AG04450 (cell line): ENCODE results near the gene CCM2. TPM values are rescaled to one million over a fixed set of nuclear protein-coding genes. Genes with fewer than 3 reads are reported as not detected.

ENCODE experiments used
- CTCF ChIA-PET: fragments of 300-600, 350-600 bp; formaldehyde crosslinking; extraction: SDS; loops from one replicate; lab custom pipeline; 2022; ENCODE audit warnings: antibody characterized with exemption, inconsistent platforms; lab: Charles Lee
- POLR2A ChIA-PET: fragments of 350-600 bp; formaldehyde crosslinking; extraction: SDS; loops from one replicate; lab custom pipeline; 2021; ENCODE audit warnings: antibody characterized with exemption, inconsistent platforms; lab: Yijun Ruan, JAX
- DNase-seq: peaks from one replicate; pipeline ENCODE4 v3.0.0-alpha.2; 2011; ENCODE audit warnings: low read depth, low spot score
- H3K27ac ChIP-seq: one replicate; pipeline ENCODE4 v1.5.1; 2012; ENCODE audit warnings: low read depth, low read length, control low read depth
- H3K27me3 ChIP-seq: one replicate; pipeline ENCODE4 v1.6.0; 2012; ENCODE audit warnings: low read length; ENCODE audit not compliant: control insufficient read depth, insufficient read depth
- H3K4me3 ChIP-seq: 2 replicates; pipeline ENCODE4 v1.5.1; 2011; ENCODE audit warnings: mild to moderate bottlenecking, low read depth, low read length, control low read depth
- H3K9me3 ChIP-seq: 2 replicates; pipeline ENCODE4 v1.5.1; 2012; ENCODE audit warnings: low read length; ENCODE audit not compliant: control insufficient read depth, insufficient read depth
- polyA plus RNA-seq: library from polyadenylated mRNA; depleted of rRNA; stranded (reverse); fragments of >200 nt; gene quantifications from 2 replicates; pipeline ENCODE4 v1.2.3, GENCODE V29; 2011
- TF ChIP-seq, protein P1 (sequence below): IDR thresholded peaks from 2 replicates; pipeline ENCODE4 v1.5.1; 2011; ENCODE audit warnings: low read depth, low read length, control low read depth, inconsistent platforms

CCM2 gene
- polyA plus RNA-seq, 1 experiment: 24.7 TPM

DNA sequence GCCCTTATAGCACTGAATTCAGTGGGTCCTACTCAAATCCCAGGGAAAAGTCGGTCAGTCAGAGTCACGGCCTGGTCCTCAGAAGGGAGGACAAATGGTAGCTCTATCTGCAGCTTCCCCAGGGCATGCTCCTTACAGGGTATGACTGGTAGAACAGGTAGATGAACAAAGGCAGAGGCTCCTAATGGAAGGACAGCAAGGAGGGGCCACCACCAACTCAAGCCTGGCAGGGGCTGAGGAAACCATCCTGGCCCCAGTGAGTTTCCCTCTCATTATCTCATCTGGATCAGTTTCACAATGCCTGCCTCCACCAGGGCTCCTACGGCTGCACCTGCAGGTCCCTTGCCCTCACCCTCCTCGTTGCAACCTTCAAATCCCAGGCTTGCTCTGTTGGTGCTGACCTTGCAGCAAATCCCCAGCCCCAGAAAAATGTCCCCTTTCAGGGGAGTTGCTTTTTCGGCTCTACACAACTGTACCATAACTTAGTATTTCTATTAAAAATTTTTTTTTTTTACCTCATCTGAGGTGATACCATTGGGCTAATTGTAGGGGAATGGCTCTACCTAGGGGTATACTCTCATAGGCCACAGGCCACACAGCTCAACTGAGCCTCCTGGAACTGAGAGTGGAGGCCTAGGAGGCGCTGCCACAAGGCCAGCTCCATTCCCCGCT is 18.8 kb upstream of the CCM2 start:
- DNase-seq: no peak
- POLR2A ChIA-PET: no interaction called here
- TF ChIP-seq, protein P1, sequence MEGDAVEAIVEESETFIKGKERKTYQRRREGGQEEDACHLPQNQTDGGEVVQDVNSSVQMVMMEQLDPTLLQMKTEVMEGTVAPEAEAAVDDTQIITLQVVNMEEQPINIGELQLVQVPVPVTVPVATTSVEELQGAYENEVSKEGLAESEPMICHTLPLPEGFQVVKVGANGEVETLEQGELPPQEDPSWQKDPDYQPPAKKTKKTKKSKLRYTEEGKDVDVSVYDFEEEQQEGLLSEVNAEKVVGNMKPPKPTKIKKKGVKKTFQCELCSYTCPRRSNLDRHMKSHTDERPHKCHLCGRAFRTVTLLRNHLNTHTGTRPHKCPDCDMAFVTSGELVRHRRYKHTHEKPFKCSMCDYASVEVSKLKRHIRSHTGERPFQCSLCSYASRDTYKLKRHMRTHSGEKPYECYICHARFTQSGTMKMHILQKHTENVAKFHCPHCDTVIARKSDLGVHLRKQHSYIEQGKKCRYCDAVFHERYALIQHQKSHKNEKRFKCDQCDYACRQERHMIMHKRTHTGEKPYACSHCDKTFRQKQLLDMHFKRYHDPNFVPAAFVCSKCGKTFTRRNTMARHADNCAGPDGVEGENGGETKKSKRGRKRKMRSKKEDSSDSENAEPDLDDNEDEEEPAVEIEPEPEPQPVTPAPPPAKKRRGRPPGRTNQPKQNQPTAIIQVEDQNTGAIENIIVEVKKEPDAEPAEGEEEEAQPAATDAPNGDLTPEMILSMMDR: no peak

GRCh38 chr7:44982535-44982923 is 17.5 kb upstream of the CCM2 start:
- no peak for DNase-seq
- H3K27ac ChIP-seq: no peak overlapping the region
- CTCF ChIA-PET: interaction anchor here (1.1 kb wide), 1 partner anchor 8 kb away, joined by 3 read pairs; no protein-coding TSS in a partner anchor
- H3K4me3 ChIP-seq: no peak overlapping the region
- no peaks in the 10 kb centered on the region; the same call in 1 of the 2 replicates for H3K9me3 ChIP-seq
- POLR2A ChIA-PET: no interaction called here
- H3K27me3 ChIP-seq: no peaks in the 10 kb centered on the region
- TF ChIP-seq, protein P1: no peak

More for the DNA sequence above, 18.8 kb upstream of the CCM2 start:
- CTCF ChIA-PET: no interaction called here
- no peaks in the 10 kb centered on the region; the same call in 1 of the 2 replicates for H3K9me3 ChIP-seq
- H3K27ac ChIP-seq: peak overlapping the region; percentile 84
- no peak overlapping the region for H3K4me3 ChIP-seq
- no peaks in the 10 kb centered on the region for H3K27me3 ChIP-seq

GRCh38 chr7:44982970-44983369 is 17.0 kb upstream of the CCM2 start:
- Histone ChIP-seq H3K9me3 (no peaks in the 10 kb centered on the region; the same call in 1 of the 2 replicates), H3K27ac (no peak overlapping the region), H3K27me3 (no peaks in the 10 kb centered on the region), H3K4me3 (no peak overlapping the region)
- POLR2A ChIA-PET: no interaction called here
- no peak for DNase-seq
- TF ChIP-seq, protein P1: no peak
- CTCF ChIA-PET: interaction anchor here (0.6 to 1.1 kb wide), 2 partner anchors 9 to 35 kb away, joined by 3 read pairs; no protein-coding TSS in a partner anchor

DNA sequence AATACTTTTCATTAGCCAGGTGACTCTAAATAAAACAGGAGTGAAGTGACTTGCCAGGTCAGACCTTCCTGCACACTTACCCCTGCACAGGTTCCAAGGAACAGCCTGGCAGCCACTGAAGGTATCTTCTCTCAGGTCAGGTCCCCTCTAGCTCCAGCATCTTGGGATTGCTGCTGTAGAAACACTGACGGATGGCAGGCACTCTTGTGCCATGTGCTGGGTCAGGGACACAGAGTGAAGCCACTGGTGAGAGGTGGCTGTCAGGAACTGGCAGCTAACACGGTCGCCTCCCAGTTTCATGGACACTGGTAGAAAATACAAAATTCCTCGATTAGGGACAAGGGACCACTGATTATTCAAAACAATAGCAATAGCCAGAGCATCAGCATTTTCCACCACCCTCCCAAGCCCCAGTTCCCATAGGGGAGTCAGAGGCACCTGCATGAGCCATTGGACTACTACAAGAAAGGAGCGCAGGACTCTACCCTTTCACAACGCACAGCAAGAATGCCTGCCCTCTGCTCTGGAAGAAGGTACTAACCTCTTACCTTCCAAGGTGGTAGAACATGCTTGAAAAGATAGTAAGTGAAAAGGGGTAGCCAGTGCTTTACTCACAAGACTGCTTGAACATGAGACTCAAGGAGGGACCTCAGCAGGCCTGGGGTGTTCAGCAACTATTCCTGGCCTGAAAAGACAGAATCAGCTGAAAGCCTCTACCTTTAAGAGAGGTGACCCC is 16.1 kb upstream of the CCM2 start:
- TF ChIP-seq, protein P1: no peak
- no peak for DNase-seq
- ChIA-PET POLR2A (no interaction called here), CTCF (interaction anchor here (0.6 kb wide), 1 partner anchor 36 kb away, joined by 3 read pairs; no protein-coding TSS in a partner anchor)
- Histone ChIP-seq H3K27me3 (no peaks in the 10 kb centered on the region), H3K27ac (no peak overlapping the region), H3K4me3 (no peak overlapping the region; the same call in 1 of the 2 replicates), H3K9me3 (no peaks in the 10 kb centered on the region)

- ChIA-PET POLR2A (no interaction called here), CTCF (no interaction called here)
- H3K27ac ChIP-seq: no peak overlapping the region
- peak overlapping the region; percentile 40 for H3K4me3 ChIP-seq
- TF ChIP-seq, protein P1: no peak
- no peak for DNase-seq
- no peaks in the 10 kb centered on the region for H3K27me3 ChIP-seq
- H3K9me3 ChIP-seq: no peaks in the 10 kb centered on the region
Measured at GRCh38 chr7:44984478-44984758, 15.6 kb upstream of the CCM2 start.
